Central memory CD4-positive, alpha-beta T cell (primary cell): ENCODE data around the gene PHLDB2.
A peak's percentile ranks its signal among the peaks of the same experiment; 100 is the strongest.

Source experiments
- DNase-seq: peaks from one replicate; pipeline ENCODE4 v3.0.0; 2022

Gene PHLDB2

DNA sequence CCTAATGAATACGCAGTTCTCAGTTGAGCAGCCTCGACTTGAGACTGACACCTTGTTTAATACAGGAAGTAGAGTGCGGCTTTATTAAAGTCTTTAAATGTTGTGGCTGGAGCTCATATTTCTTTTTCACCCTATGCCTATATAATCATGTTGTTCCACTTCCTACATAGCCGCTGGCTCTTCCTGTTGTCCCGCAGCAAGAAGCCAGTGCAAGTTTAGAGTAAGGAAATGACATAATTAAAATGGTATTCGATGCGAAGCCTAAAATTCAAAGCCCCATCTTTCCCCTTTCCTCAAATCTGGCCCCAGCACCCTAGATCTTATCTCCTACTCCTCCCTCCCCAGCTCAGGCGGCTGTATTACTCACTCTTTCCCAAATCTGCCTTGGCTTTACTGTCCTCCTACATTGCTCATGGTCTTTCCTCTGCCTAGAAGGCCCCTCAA lies 7.5 kb upstream of the PHLDB2 start:
- no peak for DNase-seq

DNA sequence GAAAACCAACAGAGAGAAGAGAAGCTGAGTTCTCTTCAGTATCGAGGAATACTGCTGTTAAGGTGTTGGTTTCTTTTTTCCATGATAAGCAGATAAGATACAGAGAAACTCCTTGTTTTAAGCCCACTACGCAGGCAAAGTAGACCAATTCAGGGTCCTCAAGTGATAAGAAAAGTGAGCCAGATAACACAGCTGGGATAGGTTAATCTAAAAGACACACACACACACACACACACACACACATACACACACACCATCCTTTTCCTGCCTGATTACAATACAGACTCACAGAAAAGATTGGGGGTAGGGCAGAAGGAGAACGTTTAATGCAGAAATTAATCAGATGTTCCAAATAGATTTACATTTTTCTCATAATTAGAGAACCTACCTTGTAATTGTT lies 6.5 kb upstream of the PHLDB2 start:
- no peak for DNase-seq

- DNase-seq: no peak
These were observed 6.0 kb upstream of the PHLDB2 start for GRCh38 chr3:111853068-111853467.

DNA sequence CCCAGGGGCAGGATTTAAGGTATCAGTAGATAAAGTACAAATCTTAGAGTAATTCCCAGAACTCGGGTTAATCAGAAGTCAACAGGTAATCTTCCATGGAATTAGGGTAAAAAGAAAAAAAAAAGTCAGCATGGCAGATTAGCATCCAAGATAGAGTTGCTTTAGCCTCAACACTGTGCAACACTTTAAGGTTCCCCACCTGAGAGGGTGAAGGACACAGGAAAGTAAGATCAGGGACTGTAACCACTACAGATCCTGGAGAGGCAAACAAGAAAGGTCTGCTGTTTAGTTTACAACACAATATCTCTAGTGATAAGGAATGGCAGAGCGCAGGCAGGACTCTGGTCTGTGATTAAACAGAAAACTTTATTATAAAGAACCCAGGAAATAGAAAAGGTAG lies 4.1 kb upstream of the PHLDB2 start:
- DNase-seq: no peak

- DNase-seq: no peak
These were observed 2.6 kb upstream of the PHLDB2 start for GRCh38 chr3:111856501-111856900.

GRCh38 chr3:111857474-111857873 lies 1.6 kb upstream of the PHLDB2 start:
- no peak for DNase-seq

DNA sequence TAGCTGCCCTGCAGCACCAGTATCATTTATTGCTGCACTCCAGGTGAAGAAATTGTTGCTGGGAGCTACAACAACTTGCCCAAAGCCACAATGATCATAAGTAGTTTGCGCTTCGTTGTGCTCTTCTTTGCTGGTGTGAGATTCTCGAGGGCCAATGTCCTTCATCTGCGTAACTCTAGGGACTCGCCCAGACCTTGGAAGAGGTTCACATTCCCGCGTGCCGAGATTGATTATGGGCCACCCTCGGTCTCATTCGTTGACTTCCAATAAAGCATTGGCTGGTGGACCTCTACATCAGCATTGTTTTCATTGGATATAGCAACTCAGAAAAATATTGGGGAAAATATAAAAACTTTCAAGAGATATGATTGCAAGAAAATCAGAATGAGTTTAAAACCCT lies 423 bp upstream of the PHLDB2 start:
- DNase-seq: no peak

DNA sequence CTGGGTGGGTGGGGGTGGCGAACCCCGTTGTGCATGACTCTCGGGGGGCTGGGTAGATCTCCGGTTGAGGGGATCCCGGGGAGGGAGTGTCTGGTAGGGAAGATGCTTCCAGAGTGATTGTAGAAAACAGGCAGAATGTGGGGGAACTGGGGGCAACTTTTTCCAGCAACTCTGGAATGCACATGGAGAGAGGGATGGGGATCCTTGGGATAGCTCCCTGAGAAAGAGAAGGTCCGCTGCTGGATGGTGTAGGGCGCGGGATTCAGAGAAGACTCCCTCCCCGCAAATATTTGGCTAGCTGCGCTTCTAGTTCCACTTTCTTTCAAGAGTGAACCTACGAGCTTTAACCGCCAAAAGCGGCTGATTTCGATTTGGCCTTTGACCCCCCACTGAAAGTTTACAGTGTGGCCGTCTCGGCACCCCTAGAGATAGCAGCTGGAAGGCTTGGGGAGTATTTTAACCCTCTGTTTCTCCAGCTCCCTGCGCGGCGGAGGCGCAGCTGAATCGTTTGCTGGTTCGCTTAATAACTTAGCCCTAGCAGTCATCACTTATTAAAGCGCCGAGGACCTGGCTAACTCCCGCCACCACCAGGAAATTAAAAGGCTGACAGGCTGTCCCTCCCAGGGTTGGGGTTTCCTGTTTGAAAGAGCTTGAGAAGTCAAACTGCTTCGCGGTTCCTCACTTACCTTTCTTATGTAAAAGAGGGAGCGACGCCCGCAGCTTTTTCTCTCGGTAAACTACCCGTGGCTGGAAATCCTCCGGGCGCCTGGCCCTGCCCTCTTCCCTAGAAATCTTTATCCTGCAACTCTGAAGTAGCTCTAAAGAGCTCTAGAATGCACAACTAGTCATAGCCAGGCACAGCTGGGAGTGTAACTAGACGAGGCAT lies 1.2 kb downstream of the PHLDB2 start:
- peak; percentile 65 for DNase-seq

DNA sequence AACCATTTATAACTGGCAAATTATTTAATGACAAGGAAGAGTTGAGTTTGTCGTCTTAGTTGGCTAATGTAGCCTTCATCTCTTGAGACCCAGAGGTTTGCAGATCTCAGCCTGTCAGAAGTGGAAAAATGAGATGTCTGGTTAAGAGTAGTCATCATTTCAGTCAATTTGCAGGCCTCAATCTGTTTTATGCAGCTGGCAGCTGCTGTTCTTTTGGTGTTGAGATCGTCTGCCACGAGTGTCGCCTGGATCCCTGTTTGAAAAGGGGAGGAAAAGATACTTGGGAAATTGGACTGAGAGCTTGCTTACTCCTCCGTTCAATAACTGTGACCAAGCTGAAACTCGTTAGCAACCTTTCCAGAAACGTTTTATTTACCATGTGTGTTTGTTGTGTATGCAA lies 2.3 kb downstream of the PHLDB2 start:
- no peak for DNase-seq

GRCh38 chr3:111862415-111862814 lies 3.4 kb downstream of the PHLDB2 start:
- DNase-seq: no peak

GRCh38 chr3:111862974-111863373 lies 3.9 kb downstream of the PHLDB2 start:
- DNase-seq: no peak

GRCh38 chr3:111863942-111864694 lies 5.1 kb downstream of the PHLDB2 start:
- no peak for DNase-seq

GRCh38 chr3:111864821-111865656 lies 6.0 kb downstream of the PHLDB2 start:
- no peak for DNase-seq

DNA sequence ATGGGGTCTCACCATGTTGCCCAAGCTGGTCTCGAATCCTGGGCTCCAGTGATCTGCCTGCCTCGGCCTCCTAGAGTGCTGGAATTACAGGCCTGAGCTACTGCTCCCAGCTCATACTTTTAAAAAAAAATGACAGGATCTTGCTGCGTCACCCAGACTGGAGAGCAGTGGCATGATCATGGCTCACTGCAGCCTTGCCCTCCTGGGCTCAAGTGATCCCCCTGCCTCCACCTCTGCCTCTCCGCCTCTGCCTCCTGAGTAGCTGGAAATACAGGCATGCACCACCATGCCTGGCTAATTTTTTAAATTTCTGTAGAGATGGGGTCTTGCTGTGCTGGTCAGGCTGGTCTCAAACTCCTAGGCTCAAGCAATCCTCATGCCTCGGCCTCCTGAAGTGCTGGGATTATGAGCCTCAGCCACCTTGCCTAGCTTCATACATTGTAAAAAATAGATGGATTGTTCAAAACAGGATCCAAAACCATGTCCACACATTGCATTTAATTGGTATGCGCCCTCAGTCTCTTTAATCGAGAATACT lies 8.9 kb downstream of the PHLDB2 start:
- DNase-seq: no peak

- DNase-seq: no peak
These were observed 11.6 kb downstream of the PHLDB2 start for GRCh38 chr3:111870620-111871019.

DNA sequence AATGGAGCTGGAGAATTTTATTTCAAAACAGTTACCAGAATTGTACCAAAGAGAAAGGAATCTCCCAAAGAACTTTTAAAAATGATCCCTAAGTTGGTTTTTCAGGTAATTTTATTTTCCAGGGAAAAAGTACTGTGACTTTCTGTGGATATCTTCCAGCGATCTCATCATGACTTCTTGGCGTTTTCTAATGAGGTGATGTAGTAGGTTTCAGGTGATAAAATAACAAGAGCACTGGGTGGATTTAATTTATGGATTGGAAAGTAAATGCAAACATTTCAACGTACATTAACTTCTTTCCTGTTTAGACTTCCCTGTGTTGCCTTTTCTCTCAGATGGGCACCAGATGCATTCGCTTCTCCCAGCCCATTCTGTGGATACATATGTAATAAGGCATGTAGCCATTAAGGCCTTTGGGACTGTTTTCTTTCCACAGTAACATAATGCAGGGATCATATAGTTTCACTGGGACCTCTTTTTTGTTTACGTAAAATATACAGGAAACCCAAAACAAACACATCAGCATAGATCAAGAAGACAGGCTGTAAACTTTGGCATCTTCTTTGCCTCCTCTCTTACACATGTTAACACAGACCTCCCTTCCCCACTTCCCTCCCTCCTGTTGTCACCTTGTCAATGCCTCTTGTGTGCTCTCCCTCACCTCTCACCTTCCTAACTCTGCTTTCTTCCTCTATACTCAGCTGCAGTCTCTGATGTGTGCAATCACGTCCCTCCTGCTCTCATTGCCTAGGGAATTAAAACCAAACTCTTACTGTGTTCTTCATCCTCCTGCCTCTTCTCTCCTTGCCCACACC lies 13.0 kb downstream of the PHLDB2 start:
- DNase-seq: no peak

DNA sequence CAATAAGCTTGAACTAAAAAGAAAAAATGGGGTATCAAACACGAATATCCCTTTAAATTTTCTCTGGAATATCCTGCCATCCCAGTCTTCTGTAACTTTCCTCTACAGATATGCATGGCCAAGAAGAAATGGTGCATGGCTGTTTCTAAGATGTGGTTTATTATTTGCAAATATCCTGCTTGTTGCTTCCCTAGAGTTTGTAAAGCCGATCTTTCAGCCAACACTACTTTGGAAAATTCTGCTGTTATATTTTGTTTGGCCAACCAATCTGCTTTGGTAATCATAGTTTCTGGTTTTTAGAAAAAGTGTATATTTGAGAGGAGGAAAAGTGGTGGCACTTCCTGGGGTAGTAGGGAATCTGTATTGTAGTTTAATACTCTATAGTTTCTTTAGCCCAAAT lies 13.9 kb downstream of the PHLDB2 start:
- DNase-seq: no peak

- no peak for DNase-seq
These were observed 15.2 kb downstream of the PHLDB2 start for GRCh38 chr3:111874177-111874820.

DNA sequence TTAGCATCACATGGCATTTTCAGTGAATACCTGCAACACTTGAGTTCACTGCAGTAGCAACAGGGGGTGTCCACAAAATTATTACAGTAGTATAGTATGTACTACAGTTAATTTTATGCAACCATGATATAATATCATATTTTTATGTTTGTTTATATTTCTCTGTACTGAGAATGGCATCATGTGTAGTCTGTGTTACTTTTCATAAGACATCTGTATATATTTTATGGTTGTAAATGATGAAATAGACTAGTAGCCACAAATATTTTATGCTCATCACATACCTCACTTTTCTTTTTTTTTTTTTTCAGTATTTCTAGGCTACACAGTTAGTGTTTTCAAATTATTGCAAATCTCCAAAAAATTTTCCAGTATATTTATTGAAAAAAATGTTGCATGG lies 22.4 kb downstream of the PHLDB2 start:
- DNase-seq: no peak

- no peak for DNase-seq
These were observed 23.1 kb downstream of the PHLDB2 start for GRCh38 chr3:111882194-111882593.

GRCh38 chr3:111882799-111883198 lies 23.7 kb downstream of the PHLDB2 start:
- no peak for DNase-seq
